CD14-positive monocyte (primary cell): ENCODE measurements around the gene NTRK3. TPM values are rescaled to one million over a fixed set of nuclear protein-coding genes. Genes with fewer than 3 reads are reported as not detected.

ENCODE experiments used
- DNase-seq, 3 donors: peaks; one replicate each; pipeline ENCODE4 v3.0.0-alpha.2; 2011 to 2022
- H2AFZ ChIP-seq: 2 replicates; pipeline ENCODE4 v1.6.0; 2012; ENCODE audit warnings: mild to moderate bottlenecking, low read depth, low read length, inconsistent platforms; ENCODE audit not compliant: insufficient read depth, poor library complexity, severe bottlenecking
- H3K27ac ChIP-seq, 2 donors: 1 replicate in 1 of 2; 2 replicates in 1 of 2; pipeline ENCODE4 v1.5.1; 2012 to 2013; ENCODE audit warnings: low read length in 2 of 2, control low read depth in 1 of 2, inconsistent platforms in 1 of 2, low read depth in 1 of 2, mild to moderate bottlenecking in 1 of 2
- H3K27me3 ChIP-seq, 2 donors: one replicate each; pipeline versions ENCODE4 v1.6.0 to v1.6.1; 2011 to 2013; ENCODE audit warnings: low read length in 2 of 2; ENCODE audit not compliant: control insufficient read depth in 2 of 2, insufficient read depth in 2 of 2
- H3K36me3 ChIP-seq, 2 donors: replicated peaks in 1 of 2; 1 replicate in 1 of 2; 2 replicates in 1 of 2; pipeline versions ENCODE4 v1.5.1 to v1.6.1; 2012 to 2013; ENCODE audit warnings: low read length in 2 of 2, control low read depth in 1 of 2, inconsistent platforms in 1 of 2, mild to moderate bottlenecking in 1 of 2; ENCODE audit not compliant: insufficient read depth in 2 of 2, control insufficient read depth in 1 of 2
- H3K4me1 ChIP-seq, 2 donors: 1 replicate in 1 of 2; 2 replicates in 1 of 2; pipeline versions ENCODE4 v1.5.1 to v1.6.1; 2012 to 2013; ENCODE audit warnings: low read length in 2 of 2, control low read depth in 1 of 2, inconsistent platforms in 1 of 2, mild to moderate bottlenecking in 1 of 2, moderate library complexity in 1 of 2; ENCODE audit not compliant: insufficient read depth in 2 of 2, control insufficient read depth in 1 of 2
- H3K4me2 ChIP-seq: replicated peaks from 2 replicates; pipeline ENCODE3; 2012; ENCODE audit warnings: low read length, moderate library complexity, mild to moderate bottlenecking; ENCODE audit not compliant: poor library complexity, severe bottlenecking; ENCODE audit errors: extremely low read depth
- H3K4me3 ChIP-seq, 3 experiments: fragments of 200-600 bp in 1 of 3; sonication (generic) in 1 of 3; replicated peaks in 1 of 3; 1 replicate in 2 of 3; 2 replicates in 1 of 3; pipeline ENCODE4 v1.5.1; 2011 to 2013; ENCODE audit warnings: low read length in 3 of 3, mild to moderate bottlenecking in 3 of 3, control low read depth in 2 of 3, low read depth in 2 of 3, inconsistent platforms in 1 of 3, moderate library complexity in 1 of 3
- H3K79me2 ChIP-seq: 2 replicates; pipeline ENCODE4 v1.6.0; 2012; ENCODE audit warnings: mild to moderate bottlenecking, control low read depth, inconsistent platforms, low read length, moderate library complexity; ENCODE audit not compliant: insufficient read depth
- H3K9ac ChIP-seq: 2 replicates; pipeline ENCODE4 v1.6.0; 2017; ENCODE audit warnings: low read length, mild to moderate bottlenecking; ENCODE audit not compliant: insufficient read depth, poor library complexity, severe bottlenecking
- H3K9me3 ChIP-seq, 2 donors: replicated peaks in 1 of 2; 1 replicate in 1 of 2; 2 replicates in 1 of 2; pipeline versions ENCODE4 v1.5.1 to v1.6.1; 2012 to 2013; ENCODE audit warnings: low read length in 2 of 2, control low read depth in 1 of 2; ENCODE audit not compliant: control insufficient read depth in 1 of 2, insufficient read depth in 1 of 2
- H4K20me1 ChIP-seq: 2 replicates; pipeline ENCODE4 v1.6.0; 2012; ENCODE audit warnings: mild to moderate bottlenecking, low read length, control low read depth, moderate library complexity; ENCODE audit not compliant: insufficient read depth
- H3K27ac Mint-ChIP-seq, 7 donors: one replicate each; pipeline ENCODE4 v1.8.0; 2020; ENCODE audit warnings: mild to moderate bottlenecking in 7 of 7, mixed read lengths in 7 of 7, moderate library complexity in 6 of 7, inconsistent platforms in 2 of 7
- H3K27me3 Mint-ChIP-seq, 3 donors: one replicate each; pipeline ENCODE4 v1.8.0; 2021 to 2022; ENCODE audit warnings: low read depth in 3 of 3, mild to moderate bottlenecking in 3 of 3, mixed read lengths in 3 of 3, moderate library complexity in 3 of 3, inconsistent platforms in 1 of 3
- H3K36me3 Mint-ChIP-seq, 2 donors: one replicate each; pipeline ENCODE4 v1.8.0; 2020; ENCODE audit warnings: mixed read lengths in 2 of 2, inconsistent platforms in 1 of 2, mild to moderate bottlenecking in 1 of 2
- H3K4me1 Mint-ChIP-seq: one replicate; pipeline ENCODE4 v1.8.0; 2020; ENCODE audit warnings: mild to moderate bottlenecking, mixed read lengths
- H3K4me3 Mint-ChIP-seq, 2 donors: one replicate each; pipeline ENCODE4 v1.8.0; 2020; ENCODE audit warnings: mild to moderate bottlenecking in 2 of 2, mixed read lengths in 2 of 2, moderate library complexity in 1 of 2
- H3K9me3 Mint-ChIP-seq, 7 donors: one replicate each; pipeline ENCODE4 v1.8.0; 2020 to 2022; ENCODE audit warnings: mixed read lengths in 7 of 7, mild to moderate bottlenecking in 6 of 7, moderate library complexity in 6 of 7, inconsistent platforms in 2 of 7
- WGBS: methylation state at CpG from one replicate; pipeline ENCODE4 v1.1.5; 2013; ENCODE audit warnings: missing lambda C conversion rate; ENCODE audit not compliant: insufficient coverage; 5-methylcytosine and 5-hydroxymethylcytosine counted together
- intact Hi-C, 2 donors: fragments of 100-400 bp; cut with micrococcal nuclease; formaldehyde crosslinking; loops; one replicate each; pipeline versions ENCODE4 v1.15.0 to v1.15.1; 2023
- polyA plus RNA-seq, 3 donors: library from polyadenylated mRNA; depleted of rRNA in 1 of 3; unstranded in 2 of 3; stranded (reverse) in 1 of 3; fragments of 300-500 nt in 2 of 3; fragments of >200 nt in 1 of 3; fragmentation: Illumina TruSeq in 2 of 3; gene quantifications; 1 replicate in 2 of 3; 2 replicates in 1 of 3; pipeline ENCODE4 v1.2.3, GENCODE V29; 2012 to 2021
- TF ChIP-seq, protein P1 (sequence below): fragments of 200-600 bp; IDR thresholded peaks from one replicate; pipeline ENCODE4 v1.8.0; 2022; ENCODE audit warnings: antibody characterized with exemption, mild to moderate bottlenecking

The NTRK3 gene
- polyA plus RNA-seq, 3 donors, result not detected

DNA sequence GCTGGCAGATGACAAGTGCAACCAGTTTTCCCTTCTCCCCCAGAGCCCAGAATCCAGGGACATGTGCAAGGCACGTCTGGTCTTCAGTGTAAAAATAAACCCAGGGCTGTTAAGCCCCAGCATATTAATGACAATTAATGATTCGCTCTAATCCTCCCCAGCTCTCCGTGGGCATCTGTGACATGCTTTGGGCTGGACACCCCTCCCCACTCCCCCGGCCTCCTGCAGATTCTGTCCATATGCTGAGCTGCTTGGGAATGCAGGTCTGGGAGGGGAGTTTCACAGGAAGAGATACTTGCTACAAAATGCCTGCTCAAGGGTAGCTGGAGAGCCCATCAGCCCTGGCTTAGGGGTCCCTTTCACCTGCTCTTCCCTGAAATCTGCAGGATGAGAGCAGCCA lies 43.0 kb upstream of the NTRK3 start:
- no peaks in the 10 kb centered on the region for H3K4me1 Mint-ChIP-seq
- TF ChIP-seq, protein P1, sequence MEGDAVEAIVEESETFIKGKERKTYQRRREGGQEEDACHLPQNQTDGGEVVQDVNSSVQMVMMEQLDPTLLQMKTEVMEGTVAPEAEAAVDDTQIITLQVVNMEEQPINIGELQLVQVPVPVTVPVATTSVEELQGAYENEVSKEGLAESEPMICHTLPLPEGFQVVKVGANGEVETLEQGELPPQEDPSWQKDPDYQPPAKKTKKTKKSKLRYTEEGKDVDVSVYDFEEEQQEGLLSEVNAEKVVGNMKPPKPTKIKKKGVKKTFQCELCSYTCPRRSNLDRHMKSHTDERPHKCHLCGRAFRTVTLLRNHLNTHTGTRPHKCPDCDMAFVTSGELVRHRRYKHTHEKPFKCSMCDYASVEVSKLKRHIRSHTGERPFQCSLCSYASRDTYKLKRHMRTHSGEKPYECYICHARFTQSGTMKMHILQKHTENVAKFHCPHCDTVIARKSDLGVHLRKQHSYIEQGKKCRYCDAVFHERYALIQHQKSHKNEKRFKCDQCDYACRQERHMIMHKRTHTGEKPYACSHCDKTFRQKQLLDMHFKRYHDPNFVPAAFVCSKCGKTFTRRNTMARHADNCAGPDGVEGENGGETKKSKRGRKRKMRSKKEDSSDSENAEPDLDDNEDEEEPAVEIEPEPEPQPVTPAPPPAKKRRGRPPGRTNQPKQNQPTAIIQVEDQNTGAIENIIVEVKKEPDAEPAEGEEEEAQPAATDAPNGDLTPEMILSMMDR, result no peak
- no peak overlapping the region for H2AFZ ChIP-seq
- H3K36me3 ChIP-seq, result no peaks in the 10 kb centered on the region
- H3K4me3 Mint-ChIP-seq, result no peak overlapping the region
- H3K27me3 ChIP-seq, result no peaks in the 10 kb centered on the region
- no peak overlapping the region for H3K4me2 ChIP-seq
- no peaks in the 10 kb centered on the region for H3K9me3 Mint-ChIP-seq
- no peaks in the 10 kb centered on the region for H4K20me1 ChIP-seq
- no peak overlapping the region for H3K4me3 ChIP-seq
- H3K9me3 ChIP-seq, result no peaks in the 10 kb centered on the region
- H3K79me2 ChIP-seq, result no peaks in the 10 kb centered on the region
- H3K36me3 Mint-ChIP-seq, result no peaks in the 10 kb centered on the region
- intact Hi-C loops, result no loop called here
- DNase-seq, result no peak
- no peak overlapping the region for H3K27ac Mint-ChIP-seq
- H3K27ac ChIP-seq, result no peak overlapping the region
- WGBS, result no CpG with 5 or more reads among the region's 4 CpGs
- H3K4me1 ChIP-seq, result no peaks in the 10 kb centered on the region
- H3K9ac ChIP-seq, result no peak overlapping the region
- peaks cover 0 to 8% (median 6%) of the 10 kb centered on the region in 3 donors for H3K27me3 Mint-ChIP-seq

DNA sequence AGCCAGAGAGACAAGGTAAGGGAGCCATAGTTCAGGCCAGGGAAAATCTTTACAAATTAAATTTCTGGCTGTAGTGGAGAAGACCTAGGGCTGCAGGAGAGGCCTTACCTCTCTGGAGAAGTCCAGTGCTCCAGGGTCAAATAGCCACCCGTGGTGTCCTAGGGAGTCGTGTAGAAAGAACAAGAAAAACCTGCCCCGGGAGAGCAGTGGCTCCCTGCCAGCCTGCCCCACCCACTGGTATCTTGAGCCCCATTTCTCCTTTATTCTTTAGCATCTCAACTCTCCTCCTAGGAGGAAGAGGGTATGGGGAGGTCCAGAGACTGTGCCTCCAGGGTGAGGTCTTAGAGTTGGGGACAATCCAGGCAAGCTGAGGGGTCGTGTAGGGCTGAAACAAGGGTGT lies 32.1 kb upstream of the NTRK3 start:
- Histone ChIP-seq H3K4me2 (no peak overlapping the region), H3K79me2 (no peaks in the 10 kb centered on the region), H3K9ac (no peak overlapping the region), H4K20me1 (no peaks in the 10 kb centered on the region), H3K4me1 (no peaks in the 10 kb centered on the region), H3K9me3 (no peaks in the 10 kb centered on the region), H2AFZ (no peak overlapping the region), H3K4me3 (no peak overlapping the region), H3K27ac (no peak overlapping the region), H3K27me3 (peaks cover 0 to 16% of the 10 kb centered on the region in 2 donors), H3K36me3 (no peaks in the 10 kb centered on the region)
- H3K4me1 Mint-ChIP-seq, result no peaks in the 10 kb centered on the region
- TF ChIP-seq, protein P1, result no peak
- H3K36me3 Mint-ChIP-seq, result no peaks in the 10 kb centered on the region
- peak overlapping the region in 1 of 7 donors; percentile 51 for H3K27ac Mint-ChIP-seq
- no peak overlapping the region for H3K4me3 Mint-ChIP-seq
- WGBS, result 70% methylated on average over 3 of the region's 4 CpGs
- H3K9me3 Mint-ChIP-seq, result no peaks in the 10 kb centered on the region
- no peak for DNase-seq
- H3K27me3 Mint-ChIP-seq, result peaks cover 7 to 28% (median 18%) of the 10 kb centered on the region in 3 donors
- intact Hi-C loops, result no loop called here
